Left ventricle myocardium inferior (tissue), 1 donor: ENCODE measurements around the gene FGF12. TPM values are rescaled to one million over a fixed set of nuclear protein-coding genes. Genes with fewer than 3 reads are reported as not detected.

Experiments
- DNase-seq: peaks from one replicate; pipeline ENCODE4 v3.0.0-alpha.2; 2020
- H3K27ac ChIP-seq: fragments of 200-600 bp; replicated peaks from 2 replicates; pipeline ENCODE4 v1.8.0; 2021
- H3K27me3 ChIP-seq: fragments of 200-600 bp; 2 replicates; pipeline ENCODE4 v1.8.0; 2021; ENCODE audit warnings: low read depth
- H3K36me3 ChIP-seq: fragments of 200-600 bp; 2 replicates; pipeline ENCODE4 v1.8.0; 2021
- H3K4me1 ChIP-seq: fragments of 200-600 bp; 2 replicates; pipeline ENCODE4 v1.8.0; 2021
- H3K4me3 ChIP-seq: fragments of 200-600 bp; 2 replicates; pipeline ENCODE4 v1.8.0; 2021; ENCODE audit warnings: mild to moderate bottlenecking, moderate library complexity
- H3K9me3 ChIP-seq: fragments of 200-600 bp; replicated peaks from 2 replicates; pipeline ENCODE4 v1.8.0; 2021
- CTCF ChIP-seq: fragments of 200-600 bp; IDR thresholded peaks from 2 replicates; pipeline ENCODE4 v1.8.0; 2021; ENCODE audit warnings: antibody characterized with exemption, mild to moderate bottlenecking, borderline replicate concordance
- intact Hi-C: fragments of 100-400 bp; cut with micrococcal nuclease; formaldehyde crosslinking; loops from one replicate; pipeline ENCODE4 v1.11.0; 2022
- total RNA-seq: library from RNA; stranded (reverse); fragmentation: NEBNext Ultra II Directional; extraction: Animal tissue kit (Norgen Biotek cat#: 25700); gene quantifications from one replicate; pipeline ENCODE4 v1.2.1, GENCODE V29; 2021
- donor health status: DM: no; HTN: yes; CAD: no; lungs with severe emphysema.

FGF12 gene
- total RNA-seq, 1 donor from 2014 or later: 325 TPM

GRCh38 chr3:192352142-192352541, 375.2 kb downstream of the FGF12 start:
- H3K27ac ChIP-seq: no peak overlapping the region
- intact Hi-C loops: no loop called here
- no peaks in the 10 kb centered on the region for H3K27me3 ChIP-seq
- no peak for DNase-seq
- H3K36me3 ChIP-seq: no peaks in the 10 kb centered on the region
- TF ChIP-seq CTCF: no peak
- no peaks in the 10 kb centered on the region for H3K9me3 ChIP-seq
- peaks cover 25% of the 10 kb centered on the region for H3K4me1 ChIP-seq
- no peak overlapping the region for H3K4me3 ChIP-seq

GRCh38 chr3:192351441-192351840, 375.9 kb downstream of the FGF12 start:
- H3K4me3 ChIP-seq: no peak overlapping the region
- H3K4me1 ChIP-seq: peaks cover 24% of the 10 kb centered on the region
- TF ChIP-seq CTCF: no peak
- no peaks in the 10 kb centered on the region for H3K36me3 ChIP-seq
- DNase-seq: no peak
- no peak overlapping the region for H3K27ac ChIP-seq
- no peaks in the 10 kb centered on the region for H3K9me3 ChIP-seq
- H3K27me3 ChIP-seq: no peaks in the 10 kb centered on the region
- intact Hi-C loops: no loop called here

GRCh38 chr3:192340031-192340430, 387.3 kb downstream of the FGF12 start:
- H3K36me3 ChIP-seq: no peaks in the 10 kb centered on the region
- no peak for DNase-seq
- no peak for TF ChIP-seq CTCF

GRCh38 chr3:192339214-192339613, 388.1 kb downstream of the FGF12 start:
- DNase-seq: no peak
- intact Hi-C loops: no loop called here
- TF ChIP-seq CTCF: no peak
- Histone ChIP-seq H3K4me1 (peaks cover 25% of the 10 kb centered on the region), H3K27ac (no peak overlapping the region), H3K27me3 (no peaks in the 10 kb centered on the region), H3K4me3 (no peak overlapping the region), H3K9me3 (no peaks in the 10 kb centered on the region), H3K36me3 (no peaks in the 10 kb centered on the region)

More at GRCh38 chr3:192340031-192340430, 387.3 kb downstream of the FGF12 start:
- Histone ChIP-seq H3K4me1 (peaks cover 30% of the 10 kb centered on the region), H3K27ac (no peak overlapping the region), H3K4me3 (no peak overlapping the region), H3K27me3 (no peaks in the 10 kb centered on the region), H3K9me3 (no peaks in the 10 kb centered on the region)
- intact Hi-C loops: no loop called here

- H3K4me3 ChIP-seq: no peak overlapping the region
- DNase-seq: no peak
These were observed 391.1 kb downstream of the FGF12 start for GRCh38 chr3:192336286-192336685.

More at GRCh38 chr3:192336286-192336685, 391.1 kb downstream of the FGF12 start:
- no peaks in the 10 kb centered on the region for H3K27me3 ChIP-seq
- no peak for TF ChIP-seq CTCF
- H3K9me3 ChIP-seq: no peaks in the 10 kb centered on the region
- H3K27ac ChIP-seq: no peak overlapping the region
- H3K4me1 ChIP-seq: peaks cover 20% of the 10 kb centered on the region
- H3K36me3 ChIP-seq: no peaks in the 10 kb centered on the region
- intact Hi-C loops: no loop called here
